ENCODE data around the gene MAP4K1.

DNA sequence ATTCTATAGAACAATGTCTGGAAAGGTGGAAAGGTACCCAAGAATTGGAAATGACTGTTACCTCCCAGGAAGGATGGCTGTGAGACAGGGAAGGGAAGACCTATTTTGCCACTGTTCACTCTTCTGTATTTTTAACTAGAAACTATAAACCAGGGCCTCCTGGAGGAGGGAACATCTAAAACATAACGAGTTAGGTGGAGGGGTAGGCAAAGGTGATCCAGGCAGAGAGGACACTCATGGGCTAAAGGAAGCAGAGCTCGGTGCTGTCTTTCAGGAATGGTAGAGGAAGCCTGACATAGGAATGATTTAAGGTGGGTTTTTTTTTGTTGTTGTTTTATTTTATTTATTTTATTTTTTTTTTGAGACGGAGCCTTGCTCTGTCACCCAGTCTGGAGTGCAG is 7.1 kb upstream of the MAP4K1 start:
- TF ChIP-seq BHLHE40 (IDR thresholded peaks at IDR 0.05; ENCODE audit: low read depth, low read length) (no peak), EP300 (IDR thresholded peaks at IDR 0.05) (no peak), CBX2 (IDR thresholded peaks at IDR 0.05; ENCODE audit: borderline replicate concordance, low read depth) (no peak), ZNF302 (CRISPR knock-in tag; IDR thresholded peaks at IDR 0.05) (no peak)
- TF ChIP-seq, protein P1, sequence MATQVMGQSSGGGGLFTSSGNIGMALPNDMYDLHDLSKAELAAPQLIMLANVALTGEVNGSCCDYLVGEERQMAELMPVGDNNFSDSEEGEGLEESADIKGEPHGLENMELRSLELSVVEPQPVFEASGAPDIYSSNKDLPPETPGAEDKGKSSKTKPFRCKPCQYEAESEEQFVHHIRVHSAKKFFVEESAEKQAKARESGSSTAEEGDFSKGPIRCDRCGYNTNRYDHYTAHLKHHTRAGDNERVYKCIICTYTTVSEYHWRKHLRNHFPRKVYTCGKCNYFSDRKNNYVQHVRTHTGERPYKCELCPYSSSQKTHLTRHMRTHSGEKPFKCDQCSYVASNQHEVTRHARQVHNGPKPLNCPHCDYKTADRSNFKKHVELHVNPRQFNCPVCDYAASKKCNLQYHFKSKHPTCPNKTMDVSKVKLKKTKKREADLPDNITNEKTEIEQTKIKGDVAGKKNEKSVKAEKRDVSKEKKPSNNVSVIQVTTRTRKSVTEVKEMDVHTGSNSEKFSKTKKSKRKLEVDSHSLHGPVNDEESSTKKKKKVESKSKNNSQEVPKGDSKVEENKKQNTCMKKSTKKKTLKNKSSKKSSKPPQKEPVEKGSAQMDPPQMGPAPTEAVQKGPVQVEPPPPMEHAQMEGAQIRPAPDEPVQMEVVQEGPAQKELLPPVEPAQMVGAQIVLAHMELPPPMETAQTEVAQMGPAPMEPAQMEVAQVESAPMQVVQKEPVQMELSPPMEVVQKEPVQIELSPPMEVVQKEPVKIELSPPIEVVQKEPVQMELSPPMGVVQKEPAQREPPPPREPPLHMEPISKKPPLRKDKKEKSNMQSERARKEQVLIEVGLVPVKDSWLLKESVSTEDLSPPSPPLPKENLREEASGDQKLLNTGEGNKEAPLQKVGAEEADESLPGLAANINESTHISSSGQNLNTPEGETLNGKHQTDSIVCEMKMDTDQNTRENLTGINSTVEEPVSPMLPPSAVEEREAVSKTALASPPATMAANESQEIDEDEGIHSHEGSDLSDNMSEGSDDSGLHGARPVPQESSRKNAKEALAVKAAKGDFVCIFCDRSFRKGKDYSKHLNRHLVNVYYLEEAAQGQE (IDR thresholded peaks at IDR 0.05) = no peak
